H9 (cell line): ENCODE data around the gene SMCO3. TPM values are rescaled to one million over a fixed set of nuclear protein-coding genes. Genes with fewer than 3 reads are reported as not detected.

Source experiments
- DNase-seq: peaks from one replicate; pipeline ENCODE4 v3.0.0-alpha.2; 2017
- H2AFZ ChIP-seq: one replicate; pipeline ENCODE4 v1.6.1; 2013; ENCODE audit warnings: mild to moderate bottlenecking, low read length, control low read depth, moderate library complexity
- H2AK5ac ChIP-seq: 2 replicates; pipeline ENCODE4 v1.6.1; 2013; ENCODE audit warnings: low read length, control low read depth, mixed read lengths; ENCODE audit not compliant: insufficient read length
- H2BK120ac ChIP-seq: one replicate; pipeline ENCODE4 v1.6.1; 2013; ENCODE audit warnings: low read depth, mild to moderate bottlenecking, low read length, control low read depth, inconsistent platforms; ENCODE audit not compliant: poor library complexity, severe bottlenecking
- H2BK12ac ChIP-seq: 2 replicates; pipeline ENCODE4 v1.6.1; 2013; ENCODE audit warnings: low read length, control low read depth, mixed read lengths, low read depth; ENCODE audit not compliant: insufficient read length
- H2BK15ac ChIP-seq: 2 replicates; pipeline ENCODE4 v1.6.1; 2013; ENCODE audit warnings: low read depth, low read length, control low read depth
- H2BK20ac ChIP-seq: one replicate; pipeline ENCODE4 v1.6.1; 2013; ENCODE audit warnings: low read depth, mild to moderate bottlenecking, low read length, control low read depth, inconsistent platforms; ENCODE audit not compliant: poor library complexity, severe bottlenecking
- H2BK5ac ChIP-seq: 2 replicates; pipeline ENCODE4 v1.6.1; 2013; ENCODE audit warnings: low read length, control low read depth, mixed read lengths; ENCODE audit not compliant: insufficient read length
- H3K14ac ChIP-seq: 2 replicates; pipeline ENCODE4 v1.6.1; 2013; ENCODE audit warnings: low read length, control low read depth; ENCODE audit not compliant: insufficient read depth
- H3K18ac ChIP-seq: 2 replicates; pipeline ENCODE4 v1.6.1; 2013; ENCODE audit warnings: low read depth, mild to moderate bottlenecking, mixed read lengths, low read length, control low read depth; ENCODE audit not compliant: insufficient read length
- H3K23ac ChIP-seq: 2 replicates; pipeline ENCODE4 v1.6.1; 2013; ENCODE audit warnings: low read length, control low read depth, mixed read lengths, low read depth; ENCODE audit not compliant: insufficient read length
- H3K23me2 ChIP-seq: 2 replicates; pipeline ENCODE4 v1.6.1; 2013; ENCODE audit warnings: low read depth, mild to moderate bottlenecking, mixed read lengths, low read length, control low read depth; ENCODE audit not compliant: insufficient read length, poor library complexity, severe bottlenecking
- H3K27ac ChIP-seq: 2 replicates; pipeline ENCODE4 v1.5.1; 2013; ENCODE audit warnings: low read length, control low read depth, mixed read lengths, low read depth; ENCODE audit not compliant: insufficient read length
- H3K27me3 ChIP-seq: 2 replicates; pipeline ENCODE4 v1.6.1; 2013; ENCODE audit warnings: low read length, control low read depth, inconsistent platforms; ENCODE audit not compliant: insufficient read depth
- H3K4ac ChIP-seq: 2 replicates; pipeline ENCODE4 v1.6.1; 2013; ENCODE audit warnings: low read depth, mild to moderate bottlenecking, control low read depth, inconsistent platforms, low read length, moderate library complexity
- H3K4me1 ChIP-seq: 2 replicates; pipeline ENCODE4 v1.6.1; 2013; ENCODE audit warnings: low read length, control low read depth, inconsistent platforms; ENCODE audit not compliant: insufficient read depth
- H3K4me2 ChIP-seq: 2 replicates; pipeline ENCODE4 v1.6.1; 2013; ENCODE audit warnings: low read length, control low read depth, mixed read lengths; ENCODE audit not compliant: insufficient read length, insufficient read depth
- H3K56ac ChIP-seq: 2 replicates; pipeline ENCODE4 v1.6.1; 2013; ENCODE audit warnings: low read depth, mild to moderate bottlenecking, mixed read lengths, low read length, control low read depth; ENCODE audit not compliant: insufficient read length
- H3K79me1 ChIP-seq: 2 replicates; pipeline ENCODE4 v1.6.1; 2013; ENCODE audit warnings: low read depth, mild to moderate bottlenecking, moderate library complexity, low read length, control low read depth, inconsistent platforms; ENCODE audit not compliant: insufficient read depth, poor library complexity, severe bottlenecking
- H3K79me2 ChIP-seq: 2 replicates; pipeline ENCODE4 v1.6.1; 2013; ENCODE audit warnings: low read length, control low read depth, inconsistent platforms; ENCODE audit not compliant: insufficient read depth
- H3K9ac ChIP-seq: 2 replicates; pipeline ENCODE4 v1.6.1; 2013; ENCODE audit warnings: low read length, control low read depth, mixed read lengths; ENCODE audit not compliant: insufficient read length; ENCODE audit errors: extremely low read depth
- H3K9me3 ChIP-seq: one replicate; pipeline ENCODE4 v1.6.1; 2013; ENCODE audit warnings: low read depth, low read length, inconsistent platforms; ENCODE audit not compliant: control insufficient read depth
- H3T11ph ChIP-seq: one replicate; pipeline ENCODE4 v1.6.1; 2013; ENCODE audit warnings: mild to moderate bottlenecking, low read length, control low read depth, inconsistent platforms
- H4K20me1 ChIP-seq: one replicate; pipeline ENCODE4 v1.6.1; 2013; ENCODE audit not compliant: control insufficient read depth, insufficient read length, insufficient read depth
- H4K5ac ChIP-seq: 2 replicates; pipeline ENCODE4 v1.6.1; 2013; ENCODE audit warnings: low read depth, mild to moderate bottlenecking, mixed read lengths, low read length, control low read depth; ENCODE audit not compliant: insufficient read length
- H4K8ac ChIP-seq: replicated peaks from 2 replicates; pipeline ENCODE4 v1.6.1; 2013; ENCODE audit warnings: low read length, control low read depth, mixed read lengths, low read depth; ENCODE audit not compliant: insufficient read length
- H4K91ac ChIP-seq: 2 replicates; pipeline ENCODE4 v1.6.1; 2013; ENCODE audit warnings: low read depth, mild to moderate bottlenecking, moderate library complexity, mixed read lengths, low read length, control low read depth; ENCODE audit not compliant: insufficient read length
- H3K27ac Mint-ChIP-seq, 3 experiments: 2 replicates in 2 of 3; 3 replicates in 1 of 3; pipeline ENCODE4 v1.8.0; 2020 to 2021; ENCODE audit warnings: mixed read lengths in 3 of 3, mild to moderate bottlenecking in 1 of 3, moderate library complexity in 1 of 3
- H3K27me3 Mint-ChIP-seq: 2 replicates; pipeline ENCODE4 v1.8.0; 2021; ENCODE audit warnings: low read depth, mild to moderate bottlenecking, moderate library complexity, mixed read lengths
- H3K36me3 Mint-ChIP-seq, 3 experiments: 2 replicates in 2 of 3; 3 replicates in 1 of 3; pipeline ENCODE4 v1.8.0; 2020 to 2021; ENCODE audit warnings: low read depth in 3 of 3, mixed read lengths in 3 of 3; ENCODE audit not compliant: insufficient read depth in 1 of 3
- H3K4me1 Mint-ChIP-seq, 2 experiments: 2 replicates each; pipeline ENCODE4 v1.8.0; 2020; ENCODE audit warnings: mixed read lengths in 2 of 2
- H3K4me3 Mint-ChIP-seq, 2 experiments: 2 replicates in 1 of 2; 3 replicates in 1 of 2; pipeline ENCODE4 v1.8.0; 2020 to 2021; ENCODE audit warnings: mild to moderate bottlenecking in 2 of 2, mixed read lengths in 2 of 2, moderate library complexity in 1 of 2
- H3K9me3 Mint-ChIP-seq, 2 experiments: 2 replicates in 1 of 2; 3 replicates in 1 of 2; pipeline ENCODE4 v1.8.0; 2020; ENCODE audit warnings: mild to moderate bottlenecking in 2 of 2, mixed read lengths in 2 of 2, moderate library complexity in 1 of 2
- CTCF ChIP-seq: fragments of 200-600 bp; sonication (generic); conservative IDR thresholded peaks from 3 replicates; pipeline ENCODE4 v1.8.0; 2021; ENCODE audit warnings: antibody characterized with exemption, mild to moderate bottlenecking
- WGBS: extraction: QIAGEN DNeasy Blood & Tissue Kit; methylation state at CpG from one replicate; pipeline ENCODE4 v1.1.7; 2013; ENCODE audit warnings: missing lambda C conversion rate, low lambda C conversion rate, mixed read lengths; ENCODE audit not compliant: insufficient read length; ENCODE audit errors: extremely low coverage; 5-methylcytosine and 5-hydroxymethylcytosine counted together
- total RNA-seq: library from RNA; stranded (reverse); gene quantifications from 2 replicates; pipeline ENCODE4 v1.2.1, GENCODE V29; 2021

Gene SMCO3
- total RNA-seq, 1 experiment from 2014 or later = not detected

GRCh38 chr12:14833952-14834351, 20.0 kb upstream of the SMCO3 start:
- Histone ChIP-seq H2BK20ac (no peak overlapping the region), H4K20me1 (no peaks in the 10 kb centered on the region), H2BK15ac (no peak overlapping the region), H2BK12ac (no peak overlapping the region), H3K27me3 (no peaks in the 10 kb centered on the region), H4K8ac (no peak overlapping the region), H3K23me2 (no peaks in the 10 kb centered on the region), H2AFZ (no peak overlapping the region), H2BK5ac (no peak overlapping the region), H3K4me1 (no peaks in the 10 kb centered on the region), H2AK5ac (no peak overlapping the region), H3K23ac (no peak overlapping the region), H3K56ac (no peak overlapping the region), H3K79me1 (no peaks in the 10 kb centered on the region), H3K9ac (no peak overlapping the region), H3K9me3 (no peaks in the 10 kb centered on the region), H3K4ac (no peak overlapping the region), H2BK120ac (no peak overlapping the region), H3K27ac (no peak overlapping the region), H3K14ac (no peak overlapping the region), H4K91ac (no peak overlapping the region), H4K5ac (no peak overlapping the region), H3T11ph (no peak overlapping the region), H3K18ac (no peak overlapping the region), H3K79me2 (no peaks in the 10 kb centered on the region), H3K4me2 (no peak overlapping the region)
- DNase-seq = no peak
- no peak for TF ChIP-seq CTCF
- peaks cover under 1 to 3% of the 10 kb centered on the region in 2 experiments; a peak in 2 of 4 replicates for H3K4me1 Mint-ChIP-seq
- H3K36me3 Mint-ChIP-seq = peaks cover 0 to 1% (median 0%) of the 10 kb centered on the region in 3 experiments; a peak in 2 of 7 replicates
- no peaks in the 10 kb centered on the region for H3K27me3 Mint-ChIP-seq
- H3K9me3 Mint-ChIP-seq = peaks cover under 1 to 3% of the 10 kb centered on the region in 2 experiments; a peak in 4 of 5 replicates
- H3K27ac Mint-ChIP-seq = no peak overlapping the region
- no peak overlapping the region for H3K4me3 Mint-ChIP-seq
- no CpG with 5 or more reads among the region's 1 CpG for WGBS
